Endothelial cell of umbilical vein (primary cell): ENCODE data around the gene DNMT3B. TPM values are rescaled to one million over a fixed set of nuclear protein-coding genes. Genes with fewer than 3 reads are reported as not detected.

ENCODE experiments used
- BruUV-seq: library from RNA; stranded (reverse); fragments of 400-500 nt; replicated peaks from 2 replicates; lab custom pipeline; 2021; lab: Mats Ljungman, UMichigan
- CTCF ChIA-PET: fragments of 300-600, 350-600 bp; sonication (Branson Sonifier 250); formaldehyde crosslinking; loops from one replicate; lab custom pipeline; 2021; ENCODE audit warnings: antibody characterized with exemption, inconsistent platforms; lab: Charles Lee
- POLR2A ChIA-PET: fragments of 300-600, 350-600 bp; sonication (Branson Sonifier 250); formaldehyde crosslinking; loops from one replicate; lab custom pipeline; 2021; ENCODE audit warnings: antibody characterized with exemption, inconsistent platforms; lab: Charles Lee
- DNase-seq: peaks from one replicate; pipeline ENCODE4 v3.0.0-alpha.2; 2011; ENCODE audit warnings: low read depth, low spot score
- FAIRE-seq: peaks from 2 replicates; lab custom pipeline; 2011; peaks lifted over from hg19 to GRCh38; lab: Jason Lieb, UNC
- H2AFZ ChIP-seq: 2 replicates; pipeline ENCODE4 v1.6.0; 2012; ENCODE audit warnings: low read depth, low read length, control low read depth, inconsistent platforms
- H3K27ac ChIP-seq: 2 replicates; pipeline ENCODE4 v1.5.1; 2011; ENCODE audit warnings: low read depth, mild to moderate bottlenecking, control low read depth, low read length, moderate library complexity; ENCODE audit not compliant: insufficient read depth
- H3K27me3 ChIP-seq, 2 experiments: 2 replicates each; pipeline versions ENCODE4 v1.6.0 to v1.6.1; 2011; ENCODE audit warnings: low read length in 2 of 2, mixed read lengths in 1 of 2; ENCODE audit not compliant: control insufficient read depth in 2 of 2, insufficient read depth in 2 of 2
- H3K36me3 ChIP-seq, 2 experiments: 2 replicates in 1 of 2; 3 replicates in 1 of 2; pipeline ENCODE4 v1.5.1; 2011; ENCODE audit warnings: low read length in 2 of 2, mild to moderate bottlenecking in 1 of 2, moderate library complexity in 1 of 2; ENCODE audit not compliant: control insufficient read depth in 2 of 2, insufficient read depth in 2 of 2; ENCODE audit errors: extremely low read depth in 1 of 2
- H3K4me1 ChIP-seq: 3 replicates; pipeline ENCODE4 v1.5.1; 2011; ENCODE audit warnings: mild to moderate bottlenecking, low read length; ENCODE audit not compliant: control insufficient read depth, insufficient read depth; ENCODE audit errors: extremely low read depth
- H3K4me2 ChIP-seq: 2 replicates; pipeline ENCODE4 v1.6.1; 2011; ENCODE audit warnings: low read length, control low read depth, mixed read lengths; ENCODE audit not compliant: insufficient read depth
- H3K4me3 ChIP-seq, 3 experiments: fragments of 200-600 bp in 1 of 3; sonication (generic), shearing (Covaris generic) in 1 of 3; replicated peaks in 1 of 3; 2 replicates each; pipeline ENCODE4 v1.5.1; 2011 to 2016; ENCODE audit warnings: control low read depth in 3 of 3, low read length in 3 of 3, mild to moderate bottlenecking in 2 of 3, inconsistent platforms in 1 of 3, low read depth in 1 of 3, moderate library complexity in 1 of 3; ENCODE audit not compliant: insufficient read depth in 1 of 3
- H3K79me2 ChIP-seq: 2 replicates; pipeline ENCODE4 v1.6.0; 2012; ENCODE audit warnings: low read length, inconsistent platforms; ENCODE audit not compliant: control insufficient read depth, insufficient read depth
- H3K9ac ChIP-seq: replicated peaks from 2 replicates; pipeline ENCODE3; 2011; ENCODE audit warnings: low read length, control low read depth; ENCODE audit not compliant: insufficient read depth; ENCODE audit errors: extremely low read depth
- H3K9me1 ChIP-seq: replicated peaks from 3 replicates; pipeline ENCODE4 v1.6.0; 2011; ENCODE audit warnings: mild to moderate bottlenecking, low read length; ENCODE audit not compliant: control insufficient read depth, insufficient read depth; ENCODE audit errors: extremely low read depth
- H3K9me3 ChIP-seq: replicated peaks from 2 replicates; pipeline ENCODE4 v1.5.1; 2012; ENCODE audit warnings: low read length, inconsistent platforms; ENCODE audit not compliant: control insufficient read depth, insufficient read depth
- H4K20me1 ChIP-seq: replicated peaks from 2 replicates; pipeline ENCODE3; 2011; ENCODE audit warnings: mild to moderate bottlenecking, low read length; ENCODE audit not compliant: control insufficient read depth, insufficient read depth; ENCODE audit errors: extremely low read depth
- EZH2 ChIP-seq: IDR thresholded peaks from 2 replicates; pipeline ENCODE4 v1.6.1; 2012; ENCODE audit warnings: borderline replicate concordance, low read depth, mild to moderate bottlenecking, moderate library complexity, low read length, inconsistent platforms; ENCODE audit not compliant: severe bottlenecking
- FOS ChIP-seq: IDR thresholded peaks from 2 replicates; pipeline ENCODE4 v1.6.1; 2011; ENCODE audit warnings: mild to moderate bottlenecking, low read length, moderate library complexity, borderline replicate concordance; ENCODE audit not compliant: insufficient read depth
- GATA2 ChIP-seq: IDR thresholded peaks from 2 replicates; pipeline ENCODE4 v1.7.0; 2011; ENCODE audit warnings: low read depth, mild to moderate bottlenecking, moderate library complexity, mixed read lengths, low read length; ENCODE audit not compliant: insufficient read length, insufficient read depth
- JUN ChIP-seq: IDR thresholded peaks from 2 replicates; pipeline ENCODE4 v1.6.1; 2011; ENCODE audit warnings: borderline replicate concordance, low read depth; ENCODE audit not compliant: insufficient read length, insufficient read depth
- MYC ChIP-seq: IDR thresholded peaks from one replicate; pipeline ENCODE4 v1.6.1; 2011; ENCODE audit warnings: mild to moderate bottlenecking, low read depth, low read length
- POLR2A ChIP-seq: IDR thresholded peaks from 2 replicates; pipeline ENCODE4 v1.6.1; 2012; ENCODE audit warnings: low read depth, mild to moderate bottlenecking, control low read depth, low read length
- POLR2AphosphoS5 ChIP-seq: IDR thresholded peaks from 2 replicates; pipeline ENCODE4 v1.6.1; 2012; ENCODE audit warnings: low read depth, mild to moderate bottlenecking, control low read depth, low read length, moderate library complexity; ENCODE audit not compliant: insufficient read depth
- dilution Hi-C: fragments of 300-500 bp; cut with MboI; formaldehyde crosslinking; loops from one replicate; pipeline ENCODE4 v1.15.0; 2019; ENCODE audit warnings: low sequenced_read_pairs; ENCODE audit not compliant: extremely low pct_ligation_motif_present
- intact Hi-C: fragments of 100-400 bp; cut with micrococcal nuclease; formaldehyde crosslinking; loops from one replicate; pipeline ENCODE4 v1.10.0; 2022
- polyA plus RNA-seq, 4 experiments: library from polyadenylated mRNA; depleted of rRNA in 3 of 4; stranded (reverse) in 3 of 4; unstranded in 1 of 4; fragments of >200 nt; gene quantifications; 2 replicates each; pipeline versions ENCODE4 v1.2.1 to v1.2.3, GENCODE V29; 2011 to 2012; ENCODE audit warnings: missing spikeins in 1 of 4
- total RNA-seq: library from RNA; stranded (reverse); gene quantifications from 2 replicates; pipeline ENCODE4 v1.2.3, GENCODE V29; 2021
- TF ChIP-seq, protein P1 (sequence below): IDR thresholded peaks from 2 replicates; pipeline ENCODE4 v1.6.1; 2011; ENCODE audit not compliant: insufficient read depth, insufficient read length
- TF ChIP-seq, protein P2 (sequence below), 2 donors: IDR thresholded peaks; 1 replicate in 1 of 2; 2 replicates in 1 of 2; pipeline ENCODE4 v1.5.1; 2011; ENCODE audit warnings: low read length in 2 of 2, mild to moderate bottlenecking in 2 of 2, moderate library complexity in 2 of 2, control low read depth in 1 of 2, inconsistent platforms in 1 of 2, low read depth in 1 of 2; ENCODE audit not compliant: insufficient read depth in 1 of 2; ENCODE audit errors: extremely low read depth in 1 of 2

Gene DNMT3B
- total and polyA plus RNA-seq, 2 donors (not counting 3 experiments of a cell fraction or from before 2014, with no cell fraction given): 3.6 to 6.8 TPM

DNA sequence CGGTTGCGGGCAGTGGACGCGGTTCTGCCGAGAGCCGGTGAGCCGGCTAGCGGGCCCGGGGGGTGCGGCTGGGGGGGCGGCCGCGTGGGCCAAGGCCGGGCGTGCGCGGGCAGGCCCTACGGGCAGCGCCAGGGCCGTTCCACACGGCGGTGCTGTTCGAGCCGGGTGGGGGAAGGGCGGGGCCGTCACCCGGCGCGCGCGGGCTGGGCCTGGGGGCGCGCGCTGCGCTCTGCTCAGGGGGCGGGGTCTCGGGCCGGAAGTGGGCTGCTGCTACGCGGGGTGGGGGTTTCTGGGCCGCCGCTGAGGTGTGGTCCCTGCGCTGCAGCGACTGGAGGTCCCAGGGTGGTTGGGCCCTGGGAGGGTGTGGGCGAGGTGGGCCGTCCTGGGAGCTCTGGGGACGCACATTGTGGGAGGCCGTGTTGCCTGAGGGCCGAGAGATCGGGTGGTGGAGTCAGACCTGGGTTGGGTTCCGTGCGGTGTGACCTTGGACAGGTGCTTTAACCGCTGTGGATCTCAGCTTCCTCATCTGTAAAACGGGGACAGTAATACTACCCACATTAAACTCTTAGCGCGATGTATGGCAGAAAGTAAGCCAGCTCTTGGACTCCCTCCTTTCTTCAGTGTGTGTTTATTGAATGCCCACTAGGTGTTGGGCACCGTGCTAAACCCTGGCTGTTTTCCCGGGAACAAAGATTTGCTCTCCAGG, 58.0 kb downstream of the DNMT3B start:
- peak; percentile 64 for DNase-seq
- POLR2A ChIA-PET: interaction anchor here (0.7 to 1.6 kb wide), 7 partner anchors 10 to 1247 kb away, joined by 3 to 7 read pairs (median 5); no protein-coding TSS in a partner anchor
- CTCF ChIA-PET: interaction anchor here (1.0 to 2.7 kb wide), 5 partner anchors 8 to 42 kb away, joined by 3 to 12 read pairs (median 6); no protein-coding TSS in a partner anchor
- BruUV-seq: no TSS peak
- no peaks in the 10 kb centered on the region for H3K27me3 ChIP-seq
- peaks cover 4% of the 10 kb centered on the region for H4K20me1 ChIP-seq
- intact Hi-C loops (loop anchor here (1.0 kb wide), 1 partner anchor 30 kb away; no protein-coding TSS in a partner anchor), dilution Hi-C loops (no loop called here)
- peaks cover 28% of the 10 kb centered on the region for H3K4me1 ChIP-seq
- peak overlapping the region; percentile 73 to 94 (median 89) for H3K4me3 ChIP-seq
- peak overlapping the region; percentile 77 for H3K4me2 ChIP-seq
- H3K9ac ChIP-seq: peak overlapping the region; percentile 73
- no peaks in the 10 kb centered on the region for H3K36me3 ChIP-seq
- H3K79me2 ChIP-seq: peaks cover 52% of the 10 kb centered on the region
- H3K9me3 ChIP-seq: no peaks in the 10 kb centered on the region
- peak overlapping the region; percentile 34 for H2AFZ ChIP-seq
- H3K27ac ChIP-seq: peak overlapping the region; percentile 22
- peak; percentile 67 for FAIRE-seq
- H3K9me1 ChIP-seq: no peaks in the 10 kb centered on the region
- TF ChIP-seq FOS: no peak
- TF ChIP-seq POLR2AphosphoS5: peak; percentile 63

DNA sequence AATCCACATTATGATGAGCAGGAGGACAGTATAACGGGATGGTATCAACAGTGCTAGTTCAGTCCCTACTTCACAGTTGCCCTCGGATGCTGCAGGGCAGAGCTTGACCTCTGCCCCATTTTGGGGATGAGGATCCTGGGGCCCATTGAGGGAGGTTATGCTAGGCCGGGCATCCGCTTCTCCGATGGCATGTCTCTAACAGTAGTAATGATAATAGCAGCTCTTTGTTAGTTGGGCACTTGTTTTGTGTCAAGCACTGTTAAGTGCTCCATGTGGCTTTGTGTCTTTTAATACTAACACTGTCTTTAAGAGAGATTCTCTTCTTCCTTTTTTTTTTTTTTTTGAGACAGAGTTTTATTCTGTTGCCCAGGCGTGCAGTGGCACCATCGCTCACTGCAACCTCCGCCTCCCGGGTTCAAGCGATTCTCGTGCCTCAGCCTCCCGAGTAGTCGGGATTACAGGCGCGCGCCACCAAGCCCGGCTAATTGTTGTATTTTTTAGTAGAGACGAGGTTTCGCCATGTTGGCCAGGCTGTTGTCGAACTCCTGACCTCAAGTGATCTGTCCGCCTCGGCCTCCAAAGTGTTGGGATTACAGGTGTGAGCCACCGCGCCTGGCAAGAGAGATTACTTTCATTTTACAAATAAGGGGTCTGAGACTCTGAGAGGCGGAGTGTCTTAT, 58.7 kb downstream of the DNMT3B start:
- peak; percentile 56 for FAIRE-seq
- Histone ChIP-seq H4K20me1 (peaks cover 4% of the 10 kb centered on the region), H3K9ac (peak overlapping the region; percentile 73), H3K27me3 (no peaks in the 10 kb centered on the region), H3K79me2 (peaks cover 59% of the 10 kb centered on the region), H3K4me2 (peak overlapping the region; percentile 77), H2AFZ (no peak overlapping the region), H3K9me3 (no peaks in the 10 kb centered on the region), H3K27ac (peak overlapping the region; percentile 22), H3K4me1 (peaks cover 28% of the 10 kb centered on the region), H3K4me3 (peak overlapping the region; percentile 73 to 94 (median 89)), H3K36me3 (peaks cover 0 to 1% of the 10 kb centered on the region in 2 experiments), H3K9me1 (no peaks in the 10 kb centered on the region)
- POLR2A ChIA-PET: interaction anchor here (1.6 kb wide), 1 partner anchor 9 kb away, joined by 6 read pairs; no protein-coding TSS in a partner anchor
- dilution Hi-C loops (no loop called here), intact Hi-C loops (no loop called here)
- no peak for TF ChIP-seq JUN
- no peak for TF ChIP-seq EZH2
- TF ChIP-seq FOS: no peak
- TF ChIP-seq, protein P1, sequence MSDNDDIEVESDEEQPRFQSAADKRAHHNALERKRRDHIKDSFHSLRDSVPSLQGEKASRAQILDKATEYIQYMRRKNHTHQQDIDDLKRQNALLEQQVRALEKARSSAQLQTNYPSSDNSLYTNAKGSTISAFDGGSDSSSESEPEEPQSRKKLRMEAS: no peak
- TF ChIP-seq POLR2A: no peak
- TF ChIP-seq MYC: no peak
- no peak for TF ChIP-seq POLR2AphosphoS5
- TF ChIP-seq GATA2: no peak
- TF ChIP-seq, protein P2, sequence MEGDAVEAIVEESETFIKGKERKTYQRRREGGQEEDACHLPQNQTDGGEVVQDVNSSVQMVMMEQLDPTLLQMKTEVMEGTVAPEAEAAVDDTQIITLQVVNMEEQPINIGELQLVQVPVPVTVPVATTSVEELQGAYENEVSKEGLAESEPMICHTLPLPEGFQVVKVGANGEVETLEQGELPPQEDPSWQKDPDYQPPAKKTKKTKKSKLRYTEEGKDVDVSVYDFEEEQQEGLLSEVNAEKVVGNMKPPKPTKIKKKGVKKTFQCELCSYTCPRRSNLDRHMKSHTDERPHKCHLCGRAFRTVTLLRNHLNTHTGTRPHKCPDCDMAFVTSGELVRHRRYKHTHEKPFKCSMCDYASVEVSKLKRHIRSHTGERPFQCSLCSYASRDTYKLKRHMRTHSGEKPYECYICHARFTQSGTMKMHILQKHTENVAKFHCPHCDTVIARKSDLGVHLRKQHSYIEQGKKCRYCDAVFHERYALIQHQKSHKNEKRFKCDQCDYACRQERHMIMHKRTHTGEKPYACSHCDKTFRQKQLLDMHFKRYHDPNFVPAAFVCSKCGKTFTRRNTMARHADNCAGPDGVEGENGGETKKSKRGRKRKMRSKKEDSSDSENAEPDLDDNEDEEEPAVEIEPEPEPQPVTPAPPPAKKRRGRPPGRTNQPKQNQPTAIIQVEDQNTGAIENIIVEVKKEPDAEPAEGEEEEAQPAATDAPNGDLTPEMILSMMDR (IDR thresholded peaks at IDR 0.05; ENCODE audit: extremely low read depth in 1 of 2, insufficient read depth in 1 of 2, low read depth in 1 of 2, low read length in 2 of 2): no peak
- CTCF ChIA-PET: interaction anchor here (1.3 to 2.7 kb wide), 3 partner anchors 10 to 43 kb away, joined by 6 to 12 read pairs (median 7); no protein-coding TSS in a partner anchor
- DNase-seq: no peak
- BruUV-seq: no TSS peak
